Astrocyte (in vitro differentiated cells and primary cell): ENCODE measurements around the gene COPRS. TPM values are rescaled to one million over a fixed set of nuclear protein-coding genes. Genes with fewer than 3 reads are reported as not detected.
A peak's percentile ranks its signal among the peaks of the same experiment; 100 is the strongest.

Experiments
- DNase-seq: peaks from one replicate; pipeline ENCODE4 v3.0.0-alpha.2; 2010; ENCODE audit warnings: low read depth
- FAIRE-seq: peaks from 2 replicates; lab custom pipeline; 2011; peaks lifted over from hg19 to GRCh38; lab: Jason Lieb, UNC
- H2AFZ ChIP-seq: 2 replicates; pipeline ENCODE4 v1.6.0; 2012; ENCODE audit warnings: low read depth, low read length, inconsistent platforms
- H3K27ac ChIP-seq: 2 replicates; pipeline ENCODE4 v1.5.1; 2011; ENCODE audit warnings: low read depth, low read length, inconsistent platforms
- H3K27me3 ChIP-seq: 2 replicates; pipeline ENCODE4 v1.6.0; 2011; ENCODE audit warnings: low read length, inconsistent platforms; ENCODE audit not compliant: insufficient read depth
- H3K36me3 ChIP-seq: 2 replicates; pipeline ENCODE4 v1.5.1; 2011; ENCODE audit warnings: low read length, inconsistent platforms; ENCODE audit not compliant: insufficient read depth
- H3K4me1 ChIP-seq: 2 replicates; pipeline ENCODE4 v1.5.1; 2011; ENCODE audit warnings: low read length, inconsistent platforms; ENCODE audit not compliant: insufficient read depth
- H3K4me2 ChIP-seq: 2 replicates; pipeline ENCODE4 v1.6.0; 2012; ENCODE audit warnings: low read length, inconsistent platforms
- H3K4me3 ChIP-seq: 2 replicates; pipeline ENCODE4 v1.5.1; 2011; ENCODE audit warnings: low read depth, mild to moderate bottlenecking, low read length, inconsistent platforms; ENCODE audit not compliant: insufficient read depth
- H3K79me2 ChIP-seq: 2 replicates; pipeline ENCODE4 v1.6.0; 2012; ENCODE audit warnings: mild to moderate bottlenecking, low read length, inconsistent platforms; ENCODE audit not compliant: insufficient read depth
- H3K9ac ChIP-seq: 2 replicates; pipeline ENCODE4 v1.6.0; 2012; ENCODE audit warnings: mild to moderate bottlenecking, low read length, inconsistent platforms
- H3K9me3 ChIP-seq: 2 replicates; pipeline ENCODE4 v1.5.1; 2012; ENCODE audit warnings: low read depth, mild to moderate bottlenecking, low read length, inconsistent platforms; ENCODE audit not compliant: insufficient read depth
- H4K20me1 ChIP-seq: 2 replicates; pipeline ENCODE4 v1.6.0; 2012; ENCODE audit warnings: low read length, inconsistent platforms; ENCODE audit not compliant: insufficient read depth
- H3K27ac Mint-ChIP-seq: one replicate; pipeline ENCODE4 v1.8.0; 2021; ENCODE audit warnings: mild to moderate bottlenecking, mixed read lengths; ENCODE audit not compliant: unreplicated experiment
- H3K27me3 Mint-ChIP-seq: one replicate; pipeline ENCODE4 v1.8.0; 2021; ENCODE audit warnings: low read depth, mixed read lengths; ENCODE audit not compliant: unreplicated experiment
- H3K36me3 Mint-ChIP-seq: one replicate; pipeline ENCODE4 v1.8.0; 2021; ENCODE audit warnings: low read depth, mixed read lengths; ENCODE audit not compliant: unreplicated experiment
- H3K4me1 Mint-ChIP-seq: one replicate; pipeline ENCODE4 v1.8.0; 2021; ENCODE audit warnings: low read depth, mixed read lengths; ENCODE audit not compliant: unreplicated experiment
- H3K4me3 Mint-ChIP-seq: one replicate; pipeline ENCODE4 v1.8.0; 2021; ENCODE audit warnings: mild to moderate bottlenecking, moderate library complexity, mixed read lengths; ENCODE audit not compliant: unreplicated experiment
- H3K9me3 Mint-ChIP-seq: one replicate; pipeline ENCODE4 v1.8.0; 2021; ENCODE audit warnings: mild to moderate bottlenecking, mixed read lengths; ENCODE audit not compliant: unreplicated experiment
- EZH2 ChIP-seq: IDR thresholded peaks from 2 replicates; pipeline ENCODE4 v1.6.1; 2012; ENCODE audit warnings: mild to moderate bottlenecking, low read length, inconsistent platforms; ENCODE audit not compliant: insufficient read depth
- total RNA-seq: library from RNA; stranded (reverse); gene quantifications from 2 replicates; pipeline ENCODE4 v1.2.1, GENCODE V29; 2021
- TF ChIP-seq, protein P1 (sequence below): IDR thresholded peaks from 2 replicates; pipeline ENCODE4 v1.5.1; 2011; ENCODE audit warnings: low read depth, mild to moderate bottlenecking, inconsistent platforms, low read length, moderate library complexity; ENCODE audit not compliant: insufficient read depth

The COPRS gene
- total RNA-seq, 1 donor from 2014 or later, result 27.8 TPM

DNA sequence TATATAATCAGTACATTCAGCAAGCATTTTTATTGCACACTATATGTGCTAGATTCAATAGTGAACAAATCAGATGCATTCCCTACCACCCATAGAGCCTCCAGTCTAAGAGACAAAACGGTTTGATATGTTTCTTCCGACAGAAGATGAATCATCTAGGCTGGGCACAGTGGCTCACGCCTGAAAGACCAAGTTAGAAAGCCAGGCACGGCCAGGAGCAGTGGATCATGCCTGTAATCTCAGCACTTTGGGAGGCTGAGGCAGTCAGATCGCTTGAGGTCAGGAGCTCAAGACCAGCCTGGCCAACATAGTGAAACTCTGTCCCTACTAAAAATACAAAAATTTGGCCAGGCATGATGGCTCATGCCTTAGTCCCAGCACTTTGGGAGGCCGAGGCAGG, 18.3 kb upstream of the COPRS start:
- H3K4me3 Mint-ChIP-seq, result no peak overlapping the region
- no peaks in the 10 kb centered on the region for H3K9me3 Mint-ChIP-seq
- FAIRE-seq (no peak), DNase-seq (no peak)
- Histone ChIP-seq H3K79me2 (no peaks in the 10 kb centered on the region), H3K27ac (peak overlapping the region; percentile 72), H3K36me3 (peaks cover 54% of the 10 kb centered on the region), H3K4me2 (peak overlapping the region; percentile 18), H3K4me3 (no peak overlapping the region), H4K20me1 (peaks cover 7% of the 10 kb centered on the region), H2AFZ (no peak overlapping the region), H3K9ac (peak overlapping the region; percentile 33), H3K4me1 (peaks cover 22% of the 10 kb centered on the region), H3K27me3 (no peaks in the 10 kb centered on the region), H3K9me3 (no peaks in the 10 kb centered on the region)
- H3K36me3 Mint-ChIP-seq, result peaks cover 23% of the 10 kb centered on the region
- no peaks in the 10 kb centered on the region for H3K27me3 Mint-ChIP-seq
- peaks cover 13% of the 10 kb centered on the region for H3K4me1 Mint-ChIP-seq
- no peak for TF ChIP-seq EZH2
- TF ChIP-seq, protein P1, sequence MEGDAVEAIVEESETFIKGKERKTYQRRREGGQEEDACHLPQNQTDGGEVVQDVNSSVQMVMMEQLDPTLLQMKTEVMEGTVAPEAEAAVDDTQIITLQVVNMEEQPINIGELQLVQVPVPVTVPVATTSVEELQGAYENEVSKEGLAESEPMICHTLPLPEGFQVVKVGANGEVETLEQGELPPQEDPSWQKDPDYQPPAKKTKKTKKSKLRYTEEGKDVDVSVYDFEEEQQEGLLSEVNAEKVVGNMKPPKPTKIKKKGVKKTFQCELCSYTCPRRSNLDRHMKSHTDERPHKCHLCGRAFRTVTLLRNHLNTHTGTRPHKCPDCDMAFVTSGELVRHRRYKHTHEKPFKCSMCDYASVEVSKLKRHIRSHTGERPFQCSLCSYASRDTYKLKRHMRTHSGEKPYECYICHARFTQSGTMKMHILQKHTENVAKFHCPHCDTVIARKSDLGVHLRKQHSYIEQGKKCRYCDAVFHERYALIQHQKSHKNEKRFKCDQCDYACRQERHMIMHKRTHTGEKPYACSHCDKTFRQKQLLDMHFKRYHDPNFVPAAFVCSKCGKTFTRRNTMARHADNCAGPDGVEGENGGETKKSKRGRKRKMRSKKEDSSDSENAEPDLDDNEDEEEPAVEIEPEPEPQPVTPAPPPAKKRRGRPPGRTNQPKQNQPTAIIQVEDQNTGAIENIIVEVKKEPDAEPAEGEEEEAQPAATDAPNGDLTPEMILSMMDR, result no peak
- no peak overlapping the region for H3K27ac Mint-ChIP-seq

DNA sequence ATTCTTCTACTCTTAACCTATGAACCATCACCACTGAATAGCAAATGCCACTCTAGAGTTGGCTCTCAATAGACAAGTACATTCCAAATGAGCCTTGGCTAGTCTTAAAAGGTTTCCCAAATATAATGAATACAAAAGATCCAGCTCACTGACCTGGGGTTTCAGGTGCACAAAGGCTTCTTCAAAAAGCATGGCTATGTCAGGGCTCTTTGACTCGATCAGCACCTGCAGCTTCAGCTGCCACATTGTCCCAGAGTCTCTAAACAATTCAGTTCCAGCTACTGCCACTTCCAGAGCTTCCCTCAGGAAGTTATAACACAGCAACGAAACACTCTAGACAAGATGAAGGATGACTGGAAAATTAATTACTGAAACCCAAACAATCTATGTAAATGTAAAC, 16.0 kb upstream of the COPRS start:
- H3K36me3 Mint-ChIP-seq, result peaks cover 24% of the 10 kb centered on the region
- no peak for DNase-seq

DNA sequence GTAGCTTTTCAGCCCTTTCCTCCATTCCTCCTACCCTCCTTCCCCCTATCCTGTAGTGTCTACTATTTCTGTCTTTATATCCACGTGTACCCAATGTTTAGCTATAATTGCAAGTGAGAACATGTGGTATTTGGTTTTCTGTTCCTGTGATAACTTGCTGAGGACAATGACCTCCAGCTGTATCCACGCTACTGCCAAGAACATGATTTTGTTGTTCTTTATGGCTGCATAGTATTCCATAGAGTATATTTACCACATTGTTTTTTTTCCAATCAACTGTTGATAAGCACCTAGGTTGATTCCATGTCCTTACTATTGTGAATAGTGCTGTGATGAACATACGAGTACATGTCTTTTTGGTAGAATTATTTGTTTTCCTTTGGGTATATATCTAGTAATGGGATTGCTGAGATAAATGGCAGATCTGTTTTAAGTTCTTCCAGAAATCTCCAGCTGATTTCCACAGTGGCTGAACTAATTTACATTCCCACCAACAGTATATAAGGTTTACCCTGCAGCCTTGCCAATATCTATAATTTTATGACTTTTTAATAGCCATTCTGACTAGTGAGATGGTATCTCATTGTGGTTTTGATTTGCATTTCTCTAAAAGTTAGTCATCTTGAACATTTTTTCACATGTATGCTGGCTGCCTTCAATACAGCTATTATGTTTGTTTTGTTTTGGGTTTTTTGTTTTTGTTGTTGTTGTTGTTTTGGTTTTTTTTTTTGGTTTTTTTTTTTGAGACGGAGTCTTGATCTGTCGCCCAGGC, 10.9 kb upstream of the COPRS start:
- no peak overlapping the region for H2AFZ ChIP-seq
- H4K20me1 ChIP-seq, result no peaks in the 10 kb centered on the region
- H3K4me1 ChIP-seq, result no peaks in the 10 kb centered on the region
- no peak overlapping the region for H3K4me2 ChIP-seq
- DNase-seq (no peak), FAIRE-seq (peak; percentile 71)
- H3K4me3 ChIP-seq, result no peak overlapping the region
- H3K27me3 ChIP-seq, result no peaks in the 10 kb centered on the region
- H3K79me2 ChIP-seq, result no peaks in the 10 kb centered on the region
- no peak for TF ChIP-seq EZH2
- TF ChIP-seq, protein P1, result no peak
- H3K36me3 ChIP-seq, result peaks cover 65% of the 10 kb centered on the region
- no peaks in the 10 kb centered on the region for H3K9me3 Mint-ChIP-seq
- no peak overlapping the region for H3K9ac ChIP-seq
- no peak overlapping the region for H3K4me3 Mint-ChIP-seq
- H3K4me1 Mint-ChIP-seq, result peaks cover 7% of the 10 kb centered on the region
- no peaks in the 10 kb centered on the region for H3K9me3 ChIP-seq
- H3K36me3 Mint-ChIP-seq, result peaks cover 21% of the 10 kb centered on the region
- no peaks in the 10 kb centered on the region for H3K27me3 Mint-ChIP-seq
- H3K27ac ChIP-seq, result no peak overlapping the region
- H3K27ac Mint-ChIP-seq, result no peak overlapping the region

More for the DNA sequence above, 16.0 kb upstream of the COPRS start:
- Histone ChIP-seq H4K20me1 (peaks cover 7% of the 10 kb centered on the region), H3K9ac (no peak overlapping the region), H3K79me2 (no peaks in the 10 kb centered on the region), H2AFZ (no peak overlapping the region), H3K36me3 (peaks cover 53% of the 10 kb centered on the region), H3K9me3 (no peaks in the 10 kb centered on the region), H3K27ac (no peak overlapping the region), H3K4me1 (peaks cover 22% of the 10 kb centered on the region), H3K4me2 (no peak overlapping the region), H3K4me3 (no peak overlapping the region), H3K27me3 (no peaks in the 10 kb centered on the region)
- no peak for FAIRE-seq
- no peaks in the 10 kb centered on the region for H3K27me3 Mint-ChIP-seq
- no peak overlapping the region for H3K4me3 Mint-ChIP-seq
- peaks cover 13% of the 10 kb centered on the region for H3K4me1 Mint-ChIP-seq
- no peaks in the 10 kb centered on the region for H3K9me3 Mint-ChIP-seq
- no peak for TF ChIP-seq EZH2
- no peak overlapping the region for H3K27ac Mint-ChIP-seq
